Activated CD4-positive, alpha-beta T cell treated with anti-CD3 and anti-CD28 coated beads for 4 hours (primary cell): ENCODE measurements around the gene UBB.

Source experiments
- DNase-seq, 2 donors: peaks; one replicate each; pipeline ENCODE4 v3.0.0-alpha.2; 2020

UBB gene

DNA sequence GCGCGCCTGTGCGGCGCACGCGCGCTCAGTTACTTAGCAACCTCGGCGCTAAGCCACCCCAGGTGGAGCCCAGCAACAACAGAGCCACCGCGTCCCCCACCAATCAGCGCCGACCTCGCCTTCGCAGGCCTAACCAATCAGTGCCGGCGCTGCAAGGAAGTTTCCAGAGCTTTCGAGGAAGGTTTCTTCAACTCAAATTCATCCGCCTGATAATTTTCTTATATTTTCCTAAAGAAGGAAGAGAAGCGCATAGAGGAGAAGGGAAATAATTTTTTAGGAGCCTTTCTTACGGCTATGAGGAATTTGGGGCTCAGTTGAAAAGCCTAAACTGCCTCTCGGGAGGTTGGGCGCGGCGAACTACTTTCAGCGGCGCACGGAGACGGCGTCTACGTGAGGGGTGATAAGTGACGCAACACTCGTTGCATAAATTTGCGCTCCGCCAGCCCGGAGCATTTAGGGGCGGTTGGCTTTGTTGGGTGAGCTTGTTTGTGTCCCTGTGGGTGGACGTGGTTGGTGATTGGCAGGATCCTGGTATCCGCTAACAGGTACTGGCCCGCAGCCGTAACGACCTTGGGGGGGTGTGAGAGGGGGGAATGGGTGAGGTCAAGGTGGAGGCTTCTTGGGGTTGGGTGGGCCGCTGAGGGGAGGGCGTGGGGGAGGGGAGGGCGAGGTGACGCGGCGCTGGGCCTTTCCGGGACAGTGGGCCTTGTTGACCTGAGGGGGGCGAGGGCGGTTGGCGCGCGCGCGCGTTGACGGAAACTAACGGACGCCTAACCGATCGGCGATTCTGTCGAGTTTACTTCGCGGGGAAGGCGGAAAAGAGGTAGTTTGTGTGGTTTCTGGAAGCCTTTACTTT lies at the start of gene UBB:
Gene UBB (plus strand): TSS at position 452 of the 856 bp plus-strand sequence. CDS start 817 bp downstream, outside the sequence.
- peak; percentile 88 to 95 for DNase-seq

DNA sequence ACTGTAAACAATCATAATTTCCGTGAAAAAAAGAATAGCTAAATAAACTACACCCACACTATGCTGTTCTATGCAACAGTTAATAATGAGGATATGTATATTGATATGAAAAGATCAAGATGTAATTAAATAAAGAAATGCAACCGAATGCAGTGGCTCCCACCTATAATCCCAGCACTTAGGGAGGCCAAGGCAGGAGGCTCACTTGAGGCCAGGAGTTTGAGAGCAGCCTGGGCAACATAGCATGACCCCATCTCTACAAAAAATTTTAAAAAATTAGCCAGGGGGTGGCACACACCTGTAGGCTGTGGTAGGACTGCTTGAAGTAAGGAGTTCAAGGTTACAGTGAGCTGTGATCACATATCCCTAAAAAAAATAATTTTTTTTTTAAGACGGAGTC lies 42.5 kb upstream of the UBB start:
- no peak for DNase-seq

DNA sequence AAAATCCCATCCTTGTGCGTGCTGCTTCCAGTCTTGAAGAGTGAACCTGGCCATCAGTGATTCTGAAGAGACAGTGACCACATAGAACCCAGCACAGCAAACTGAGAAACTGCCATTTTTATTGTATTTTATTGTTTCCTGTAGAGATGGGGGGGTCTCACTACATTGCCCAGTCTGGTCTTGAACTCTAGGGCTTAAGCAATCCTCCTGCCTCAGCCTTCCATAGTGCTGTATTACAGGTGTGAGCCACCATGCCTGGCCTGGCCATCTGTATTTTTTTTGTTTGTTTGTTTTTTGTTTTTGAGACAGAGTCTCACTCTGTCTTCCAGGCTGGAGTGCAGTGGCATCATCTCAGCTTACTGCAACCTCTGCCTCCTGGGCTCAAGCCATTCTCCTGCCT lies 41.5 kb upstream of the UBB start:
- DNase-seq, result no peak

DNA sequence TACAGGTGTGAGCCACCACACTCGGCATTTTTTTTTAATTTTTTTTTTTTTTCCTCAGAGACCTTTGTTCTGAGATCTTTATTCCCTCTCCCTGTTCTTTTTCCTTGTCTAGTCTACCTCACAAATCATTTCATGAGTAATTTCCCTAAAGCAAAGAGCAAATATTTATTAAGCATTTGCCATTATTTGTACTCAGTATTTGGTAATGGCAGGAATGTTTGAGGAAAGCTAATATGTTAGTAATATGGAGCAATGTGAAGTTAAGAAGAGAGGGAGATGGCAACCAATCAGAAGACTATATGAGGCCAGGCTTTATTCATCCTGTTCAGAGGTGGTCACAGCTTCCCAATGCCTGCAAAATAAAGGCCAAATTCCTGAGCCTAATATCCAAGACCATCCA lies 40.9 kb upstream of the UBB start:
- DNase-seq, result no peak

DNA sequence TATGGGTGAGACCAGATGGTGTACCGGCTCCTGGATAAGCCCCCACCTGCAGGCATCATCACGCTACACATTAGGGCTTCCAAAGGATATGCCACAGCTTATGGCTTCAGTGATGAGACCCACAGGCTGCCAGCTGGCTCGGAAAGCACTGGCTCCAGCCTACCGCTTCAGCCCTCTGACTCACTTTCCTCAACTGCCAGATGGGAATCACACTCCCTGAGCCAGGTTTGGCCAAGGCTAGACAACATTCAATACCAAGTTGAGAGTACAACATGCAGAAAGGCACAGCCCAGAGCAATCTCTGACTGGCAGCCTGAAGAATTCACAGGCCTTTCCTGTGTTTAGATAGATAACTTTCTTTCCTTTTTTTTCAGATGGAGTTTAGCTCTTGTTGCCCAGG lies 37.9 kb upstream of the UBB start:
- no peak for DNase-seq

DNA sequence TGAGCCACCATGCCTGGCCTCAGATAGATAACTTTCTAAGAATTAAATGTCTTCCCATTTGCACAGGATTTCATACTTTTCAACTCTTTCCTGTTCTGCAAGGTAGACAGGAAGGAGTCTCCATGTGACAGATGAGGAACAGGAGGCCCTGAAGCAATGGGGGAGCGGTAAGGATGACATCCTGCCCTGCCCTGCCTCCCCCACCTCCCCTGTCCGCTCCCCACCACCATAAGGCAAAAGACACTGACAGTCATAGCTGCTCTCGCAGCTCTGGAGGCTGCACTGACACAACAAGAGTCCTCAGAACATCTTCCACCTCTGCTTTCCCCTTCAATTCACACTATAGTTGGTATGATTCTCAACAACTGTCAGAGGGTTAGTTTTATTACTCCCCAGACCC lies 37.3 kb upstream of the UBB start:
- no peak for DNase-seq

DNA sequence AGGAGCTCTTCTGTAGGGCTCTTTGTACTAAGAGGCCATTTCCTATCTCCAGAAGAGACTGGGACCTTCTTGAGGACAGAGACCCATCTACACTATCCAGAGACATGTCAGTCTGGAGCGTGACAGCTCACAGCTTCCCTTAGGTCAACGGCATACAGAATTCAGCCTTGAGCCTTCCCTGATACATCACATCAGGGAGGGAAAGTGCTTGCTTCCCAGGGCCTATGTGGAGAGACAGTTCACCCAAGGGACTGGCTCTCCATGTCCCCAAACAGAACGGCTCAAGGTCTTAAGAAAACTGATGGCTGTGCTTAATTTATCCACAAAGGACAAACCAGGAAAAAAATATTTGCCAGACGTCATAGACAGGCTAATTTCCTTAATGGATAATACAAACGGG lies 35.3 kb upstream of the UBB start:
- DNase-seq, result no peak

DNA sequence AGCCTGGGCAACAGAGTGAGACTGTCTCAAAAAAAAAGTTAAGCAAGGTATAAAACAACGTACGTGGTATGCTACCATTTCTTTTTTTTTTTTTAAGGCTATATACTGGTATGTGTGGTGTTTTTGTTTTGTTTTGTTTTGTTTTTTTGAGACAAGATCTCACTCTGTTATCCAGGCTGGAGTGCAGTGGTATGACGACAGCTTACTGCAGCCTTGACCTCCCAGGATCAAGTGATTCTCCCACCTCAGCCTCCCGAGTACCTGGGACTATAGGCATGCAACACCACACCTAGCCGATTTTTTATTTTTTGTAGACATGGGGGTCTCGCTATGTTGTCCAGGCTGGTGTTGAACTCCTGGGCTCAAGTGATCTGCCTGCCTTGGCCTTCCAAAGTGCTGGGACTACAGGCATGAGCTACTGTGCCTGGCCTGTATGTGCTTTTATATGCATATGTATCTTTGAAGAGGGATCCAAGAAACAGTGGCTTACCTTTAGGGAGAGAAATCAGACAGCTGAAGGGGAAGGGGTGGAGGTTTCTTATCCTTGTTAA lies 34.1 kb upstream of the UBB start:
- no peak for DNase-seq

DNA sequence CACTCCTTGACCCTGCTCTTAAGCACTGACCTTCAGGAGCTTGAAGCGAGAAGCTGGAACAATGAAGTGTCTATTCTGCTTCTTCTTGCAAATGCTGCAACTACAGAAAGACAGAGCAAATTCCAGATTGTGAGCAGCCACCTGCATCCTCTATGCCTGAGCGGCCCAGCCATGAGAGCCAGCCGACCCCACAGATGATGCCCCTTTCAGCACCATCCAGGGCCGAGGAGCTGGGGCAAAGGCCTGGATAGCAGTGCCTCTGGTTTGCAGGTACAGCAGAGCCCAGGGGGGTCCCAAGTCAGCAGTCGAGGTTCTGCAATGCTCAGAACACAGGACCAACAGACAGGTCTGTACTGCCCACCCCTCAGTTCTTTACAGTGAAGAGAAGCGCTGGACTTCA lies 32.3 kb upstream of the UBB start:
- DNase-seq, result no peak

DNA sequence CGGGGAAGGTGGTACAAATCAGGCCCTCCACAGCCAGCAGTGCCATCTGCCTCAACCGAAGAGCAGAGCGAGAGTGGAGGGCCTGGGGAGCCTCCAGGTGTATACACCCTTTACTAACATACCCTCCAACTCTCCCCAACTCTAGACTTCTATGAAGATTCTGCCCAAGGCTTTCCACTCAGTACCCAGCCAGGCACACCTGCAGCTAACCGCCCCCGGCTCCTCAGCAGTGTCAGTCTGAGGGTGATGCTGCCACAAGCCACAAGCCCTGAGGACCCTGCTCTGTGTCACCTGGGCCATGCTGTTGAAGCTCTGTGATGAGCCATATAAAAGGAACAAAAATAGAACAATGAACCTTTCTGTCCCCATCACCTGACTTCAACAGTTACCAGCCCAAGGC lies 31.5 kb upstream of the UBB start:
- DNase-seq, result peak in 1 of 2 donors; percentile 16

DNA sequence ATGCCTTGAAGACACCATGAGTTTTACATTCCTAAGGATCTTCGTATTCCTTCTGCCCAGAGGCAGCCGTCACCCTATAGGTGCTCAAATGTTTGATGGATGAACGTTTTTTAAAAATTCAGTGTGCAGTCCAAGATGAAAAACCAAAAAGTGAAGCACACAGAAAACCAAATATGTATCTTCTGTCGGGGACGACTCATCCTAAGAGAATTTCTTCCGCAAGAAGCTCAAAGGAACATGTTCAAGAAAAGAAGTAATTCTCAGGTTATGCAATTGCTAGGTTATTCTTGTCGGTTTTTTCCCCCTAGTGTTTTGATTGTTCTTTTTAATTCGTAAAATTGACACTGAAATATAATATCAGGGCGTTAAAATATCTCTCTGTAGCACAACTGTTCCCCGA lies 29.1 kb upstream of the UBB start:
- no peak for DNase-seq

DNA sequence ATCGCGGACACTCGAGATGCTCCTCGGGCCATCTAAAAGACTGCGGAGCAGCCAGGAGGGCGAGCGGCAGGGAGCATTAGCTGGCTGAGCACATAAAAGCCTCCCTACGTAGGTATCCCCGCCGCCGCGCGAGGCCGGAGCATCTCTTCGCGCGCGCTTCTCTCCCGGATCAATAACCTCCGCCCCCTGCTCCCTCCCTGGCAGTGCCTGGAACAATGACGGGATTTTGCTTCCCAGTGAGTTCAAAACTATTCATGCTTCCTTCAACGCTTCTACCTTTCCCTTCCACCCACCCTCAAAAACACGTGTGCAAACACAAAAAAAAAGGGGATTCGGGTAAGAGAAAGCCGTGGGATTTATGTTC lies 28.6 kb upstream of the UBB start:
- DNase-seq, result peak; percentile 22 to 29

DNA sequence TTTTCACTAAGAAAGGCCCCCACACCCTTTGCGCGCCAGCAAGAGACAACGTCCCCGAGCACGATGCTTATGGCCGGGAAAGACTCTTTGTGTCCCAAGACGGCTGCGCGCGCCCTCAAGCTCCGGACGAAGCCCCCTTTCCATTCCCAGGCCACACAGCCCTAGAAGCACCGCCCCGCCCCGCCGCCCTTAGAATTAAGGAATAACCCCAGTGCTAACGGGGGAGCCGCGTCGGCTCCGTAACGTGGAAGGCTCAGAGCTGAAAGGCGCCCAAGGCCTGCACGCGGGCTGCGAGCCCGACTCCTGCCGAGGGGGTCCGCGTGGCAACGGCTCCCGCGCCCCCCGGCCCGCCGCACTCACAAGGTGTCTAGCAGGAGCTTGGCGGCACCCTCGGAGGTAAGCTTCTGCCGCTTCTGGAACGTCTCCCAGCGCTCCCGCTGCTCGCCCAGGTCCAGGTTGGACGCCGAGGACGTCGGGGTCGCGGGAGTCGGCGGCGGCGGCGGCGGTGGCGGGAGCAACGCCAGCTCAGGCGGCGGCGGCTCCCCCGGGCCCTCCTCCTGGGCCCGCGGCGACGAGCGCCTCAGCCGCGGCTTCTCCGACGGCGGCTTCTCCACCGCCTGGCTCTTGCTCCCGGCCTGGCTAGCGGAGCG lies 28.1 kb upstream of the UBB start:
- DNase-seq, result peak; percentile 29 to 42

DNA sequence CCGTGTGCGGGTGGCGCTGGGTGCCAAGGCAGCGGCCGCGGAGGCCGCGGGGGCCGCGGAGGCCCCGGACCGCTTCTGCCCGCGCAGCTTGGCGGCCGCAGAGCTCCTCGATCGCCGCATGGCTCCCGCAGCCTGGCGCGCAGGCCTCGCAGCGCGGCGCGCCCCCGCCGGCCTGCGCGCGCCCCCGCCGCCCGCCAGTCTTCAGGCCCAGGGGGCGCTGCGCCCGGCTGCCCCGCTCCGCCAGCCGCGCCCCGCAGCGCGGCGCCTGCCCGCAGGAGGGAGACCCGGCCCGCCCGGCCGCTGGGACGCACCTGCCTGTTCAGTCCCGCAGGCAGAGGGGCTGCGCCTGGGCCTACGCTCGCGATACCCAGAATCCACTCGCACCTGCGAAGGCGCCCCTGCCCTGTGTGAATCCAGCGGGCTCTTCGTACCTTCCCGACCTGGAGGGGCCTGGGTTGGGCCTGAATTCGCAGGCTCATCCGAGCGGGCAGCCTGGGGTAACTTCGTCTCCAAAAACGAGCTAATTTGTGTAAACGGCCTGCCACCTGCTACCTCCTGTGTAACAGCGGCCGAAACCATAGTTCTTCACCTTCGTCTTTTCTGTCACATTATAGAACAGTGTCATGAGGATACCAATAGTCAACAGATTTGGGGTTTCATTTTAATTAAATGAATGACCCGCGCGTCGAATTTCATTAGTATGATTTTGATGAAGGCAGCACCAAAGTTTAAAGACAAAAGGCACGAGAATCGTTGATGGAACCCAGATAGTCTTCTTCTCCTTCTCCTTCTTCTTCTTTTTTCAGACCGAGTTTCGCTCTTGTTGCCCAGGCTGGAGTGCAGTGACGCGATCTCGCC lies 27.3 kb upstream of the UBB start, which contains the start of gene CENPV:
Gene CENPV (minus strand): TSS at position 153 of the 858 bp plus-strand sequence. CDS start 33 bp downstream, at position 120.
- DNase-seq, result peak; percentile 61 to 69

DNA sequence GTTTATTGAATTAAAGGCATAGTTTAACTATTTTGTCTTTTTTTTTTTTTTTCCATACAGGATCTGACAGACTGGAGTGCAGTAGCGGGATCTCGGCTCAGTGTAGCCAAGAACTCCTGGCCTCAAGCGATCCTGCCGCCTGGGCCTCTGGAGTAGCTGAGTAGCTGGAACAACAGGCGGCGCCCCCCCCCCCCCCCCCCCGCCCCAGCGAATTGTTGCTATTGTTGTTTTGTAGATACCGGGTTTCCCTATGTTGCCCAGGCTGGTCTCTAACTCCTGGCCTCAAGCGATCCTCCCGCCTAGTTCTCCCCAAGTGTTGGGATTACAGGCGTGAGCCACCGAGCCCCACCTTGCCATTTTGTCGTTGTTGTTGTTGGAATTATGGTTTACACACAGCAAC lies 26.3 kb upstream of the UBB start:
- DNase-seq, result no peak

DNA sequence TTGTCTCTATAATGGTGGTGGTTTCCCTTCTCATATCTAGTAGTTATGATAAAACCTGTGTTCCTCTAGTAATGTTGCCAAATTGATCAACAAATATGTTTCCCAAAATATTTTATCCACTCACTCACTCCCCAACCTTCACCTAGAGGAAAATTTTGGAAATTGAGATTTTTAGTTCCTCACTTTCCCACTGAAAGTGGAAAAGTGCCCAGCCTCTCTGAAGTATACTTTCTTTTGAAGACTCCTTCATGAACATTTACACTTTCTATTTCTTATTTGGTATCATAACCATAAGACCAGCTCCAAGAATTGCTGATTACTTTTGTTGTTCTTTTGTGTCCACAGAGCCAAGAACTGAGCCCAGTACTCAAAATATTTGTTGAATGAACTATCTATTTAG lies 22.5 kb upstream of the UBB start:
- DNase-seq, result no peak

DNA sequence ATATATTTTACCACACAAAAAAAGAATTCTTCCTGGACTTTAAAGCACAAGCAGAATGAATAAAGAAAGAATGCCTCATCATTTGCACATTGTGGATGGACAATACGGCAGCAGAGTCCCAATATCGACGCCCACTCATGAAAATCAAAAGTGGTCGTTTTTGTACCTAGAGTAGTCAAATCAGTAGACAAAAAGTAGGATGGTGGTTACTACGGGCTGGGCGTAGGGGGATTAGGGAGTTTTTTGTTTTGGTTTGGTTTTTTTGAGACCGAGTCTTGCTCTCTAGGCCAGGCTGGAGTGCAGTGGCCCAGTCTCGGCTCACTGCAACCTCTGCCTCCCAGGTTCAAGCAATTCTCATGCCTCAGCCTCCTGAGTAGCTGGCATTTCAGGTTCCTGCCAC lies 19.0 kb upstream of the UBB start:
- DNase-seq, result no peak

DNA sequence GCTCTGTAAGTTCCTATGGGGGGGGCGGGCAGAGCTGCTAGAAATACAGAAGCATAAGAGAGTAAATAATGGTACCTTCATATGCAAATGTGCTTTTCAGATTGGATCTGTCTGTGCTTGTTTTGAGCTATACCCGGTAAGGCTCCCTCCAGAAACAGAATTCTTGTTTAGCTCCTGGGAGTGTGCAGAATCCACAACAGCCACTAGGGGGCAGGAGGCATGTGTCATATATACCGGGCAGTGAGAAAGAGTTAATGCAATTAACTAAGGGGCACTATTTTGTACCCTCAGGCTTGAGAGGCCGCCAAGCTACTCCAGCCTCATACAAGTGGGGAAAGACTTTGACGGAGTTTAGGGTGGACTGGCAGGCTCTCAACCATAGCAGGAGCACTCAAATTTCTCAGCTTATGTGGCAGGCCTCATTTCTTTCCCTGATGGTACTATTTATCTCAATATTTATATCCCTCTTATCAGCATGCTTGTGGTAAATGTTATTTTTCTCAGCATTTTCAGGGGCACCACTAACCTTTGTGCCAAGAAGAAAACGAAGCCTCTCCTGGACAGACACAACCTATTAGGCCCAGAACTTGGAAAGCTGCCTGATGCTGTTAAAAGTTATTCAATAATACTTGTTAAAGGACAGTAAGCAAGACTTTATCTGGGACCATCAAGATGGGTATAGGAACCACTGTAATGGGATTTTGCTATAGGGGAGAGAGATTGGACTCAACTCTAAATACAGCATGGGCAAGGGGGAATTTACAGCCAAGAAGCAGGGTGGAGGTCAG lies 16.9 kb upstream of the UBB start:
- peak; percentile 62 to 77 for DNase-seq

DNA sequence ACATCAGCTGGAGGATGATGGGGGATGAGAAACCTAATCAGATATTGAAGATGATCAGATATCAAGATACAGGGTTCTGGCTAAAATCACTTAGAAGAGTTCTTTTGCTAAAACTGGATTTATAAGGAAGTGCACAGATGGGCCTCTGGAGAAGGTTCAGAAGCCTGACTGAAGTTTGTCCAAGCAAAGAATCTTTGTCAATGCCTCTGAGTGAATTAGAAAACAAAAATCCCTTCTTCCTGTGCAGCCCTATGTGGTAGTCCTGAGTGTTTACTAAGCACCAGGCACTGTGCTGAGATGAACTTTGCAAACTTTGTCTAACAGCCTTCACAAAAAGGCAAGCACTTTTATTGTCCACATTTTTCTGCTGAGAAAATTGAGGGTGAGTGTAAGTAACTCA lies 16.3 kb upstream of the UBB start:
- no peak for DNase-seq

DNA sequence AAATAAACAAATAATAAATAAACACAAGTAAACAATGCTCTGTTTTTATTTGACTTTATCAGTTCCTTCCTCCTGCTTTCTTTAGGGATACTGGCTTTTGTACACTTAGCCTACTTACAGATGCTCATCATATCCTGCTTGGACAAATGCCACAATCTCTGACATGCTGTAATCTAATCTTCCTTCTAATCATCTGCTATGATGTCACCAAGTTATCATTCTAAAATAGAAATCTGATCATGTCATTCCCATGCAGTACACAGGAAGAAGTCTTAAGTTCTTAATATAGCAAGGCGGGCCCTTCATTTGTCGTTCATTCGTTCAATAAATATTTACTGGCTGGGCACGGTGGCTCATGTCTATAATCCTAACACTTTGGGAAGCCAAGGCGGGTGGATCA lies 9.1 kb upstream of the UBB start:
- no peak for DNase-seq

DNA sequence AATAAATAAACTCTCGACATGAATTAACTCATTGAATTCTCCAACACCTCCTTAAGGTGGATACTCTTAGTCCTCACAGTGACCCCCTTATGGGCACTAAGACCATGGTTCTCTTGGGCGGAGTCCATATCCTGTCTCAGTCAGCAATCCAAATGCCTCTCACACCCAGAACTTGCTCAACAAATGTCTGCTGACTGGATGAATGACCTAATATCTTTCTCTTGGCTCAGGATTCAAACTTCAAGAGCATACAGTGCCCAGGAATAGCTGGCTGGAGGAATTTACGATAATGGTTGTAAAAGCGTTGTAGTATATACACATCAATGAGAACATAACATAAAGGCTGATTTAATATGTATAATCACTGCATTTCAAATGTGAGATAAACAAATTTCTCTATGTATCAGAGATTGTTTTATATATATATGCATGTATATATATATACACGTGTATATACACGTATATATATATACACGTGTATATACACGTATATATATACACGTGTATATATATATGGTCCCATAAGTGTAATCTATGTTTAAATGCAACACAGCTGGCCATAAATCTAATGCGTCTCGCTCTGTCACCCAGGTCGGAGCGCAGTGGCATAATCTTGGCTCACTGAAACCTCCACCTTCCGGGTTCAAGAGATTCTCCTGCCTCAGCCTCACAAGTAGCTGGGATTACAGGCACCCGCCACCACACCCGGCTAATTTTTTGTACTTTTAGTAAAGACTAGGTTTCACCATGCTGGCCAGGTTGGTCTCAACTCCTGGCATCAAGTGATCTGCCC lies 6.5 kb upstream of the UBB start:
- no peak for DNase-seq

DNA sequence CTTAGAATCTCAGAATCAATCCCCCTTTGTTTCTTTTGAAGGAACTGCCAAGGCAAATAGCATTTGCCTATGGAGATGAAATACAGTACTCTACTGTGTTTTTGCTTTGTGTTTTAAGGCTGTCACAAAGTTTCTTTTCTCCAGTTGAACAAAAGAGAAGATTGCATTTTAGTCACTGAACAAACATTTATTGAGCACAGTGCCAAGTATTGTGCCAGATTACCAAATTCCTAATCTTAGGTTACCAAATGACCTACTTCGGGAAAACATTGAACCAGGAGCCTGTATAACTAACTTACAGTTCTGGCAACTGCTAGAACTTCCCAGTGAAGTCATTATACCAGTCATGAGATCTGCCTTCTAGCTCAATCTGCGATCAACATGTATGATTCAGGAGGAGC lies 3.0 kb upstream of the UBB start:
- DNase-seq, result no peak
